H1 (cell line): ENCODE measurements around the gene PTPRT. TPM values are rescaled to one million over a fixed set of nuclear protein-coding genes. Genes with fewer than 3 reads are reported as not detected.

Source experiments
- CTCF ChIA-PET: fragments of 300-600 bp; sonication (Branson Sonifier 250); formaldehyde crosslinking; loops from one replicate; lab custom pipeline; 2021; ENCODE audit not compliant: partially characterized antibody; lab: Charles Lee
- POLR2A ChIA-PET: fragments of 300-600 bp; sonication (Branson Sonifier 250); formaldehyde crosslinking; loops from one replicate; lab custom pipeline; 2021; ENCODE audit warnings: inconsistent platforms; ENCODE audit not compliant: partially characterized antibody; lab: Charles Lee
- DNase-seq, 2 experiments: peaks; one replicate each; pipeline versions ENCODE4 v3.0.0 to v3.0.0-alpha.2; 2010 to 2022; ENCODE audit warnings: low spot score in 2 of 2, low read depth in 1 of 2, mixed read lengths in 1 of 2
- FAIRE-seq: peaks from 2 replicates; lab custom pipeline; 2011; peaks lifted over from hg19 to GRCh38; lab: Jason Lieb, UNC
- H2AFZ ChIP-seq: 2 replicates; pipeline ENCODE4 v1.8.1; 2012; ENCODE audit warnings: low read length, inconsistent platforms
- H2AK5ac ChIP-seq: 2 replicates; pipeline ENCODE4 v1.6.1; 2013; ENCODE audit warnings: low read depth, low read length
- H2BK120ac ChIP-seq: replicated peaks from 2 replicates; pipeline ENCODE3; 2013; ENCODE audit warnings: low read depth, low read length, inconsistent platforms
- H2BK12ac ChIP-seq: 2 replicates; pipeline ENCODE4 v1.6.1; 2013; ENCODE audit warnings: low read depth, low read length
- H2BK15ac ChIP-seq: 2 replicates; pipeline ENCODE4 v1.6.1; 2013; ENCODE audit warnings: low read length
- H2BK20ac ChIP-seq: 2 replicates; pipeline ENCODE4 v1.6.1; 2013; ENCODE audit warnings: low read length
- H2BK5ac ChIP-seq: 2 replicates; pipeline ENCODE4 v1.6.1; 2013; ENCODE audit warnings: low read depth, low read length
- H3K14ac ChIP-seq: 2 replicates; pipeline ENCODE4 v1.6.1; 2013; ENCODE audit warnings: inconsistent platforms; ENCODE audit not compliant: insufficient read length
- H3K18ac ChIP-seq: 2 replicates; pipeline ENCODE4 v1.6.1; 2013; ENCODE audit warnings: low read length; ENCODE audit errors: extremely low read depth
- H3K23ac ChIP-seq: 2 replicates; pipeline ENCODE4 v1.6.1; 2013; ENCODE audit warnings: inconsistent platforms; ENCODE audit not compliant: insufficient read length
- H3K23me2 ChIP-seq: 2 replicates; pipeline ENCODE4 v1.6.1; 2013; ENCODE audit warnings: low read depth, low read length
- H3K27ac ChIP-seq: 2 replicates; pipeline ENCODE4 v1.6.1; 2011; ENCODE audit warnings: low read depth, low read length, inconsistent platforms
- H3K27me3 ChIP-seq, 4 experiments: replicated peaks in 1 of 4; 1 replicate in 1 of 4; 2 replicates in 3 of 4; pipeline versions ENCODE4 v1.6.1 to v1.8.1; 2011 to 2013; ENCODE audit warnings: low read length in 3 of 4, mild to moderate bottlenecking in 3 of 4, inconsistent platforms in 2 of 4, mixed read lengths in 2 of 4, moderate library complexity in 1 of 4; ENCODE audit not compliant: control insufficient read depth in 3 of 4, insufficient read depth in 3 of 4; ENCODE audit errors: extremely low read depth in 1 of 4
- H3K36me3 ChIP-seq, 4 experiments: 2 replicates each; pipeline versions ENCODE4 v1.6.1 to v1.8.1; 2011 to 2013; ENCODE audit warnings: mild to moderate bottlenecking in 4 of 4, low read length in 3 of 4, moderate library complexity in 2 of 4, control low read depth in 1 of 4, inconsistent platforms in 1 of 4; ENCODE audit not compliant: insufficient read depth in 4 of 4, control insufficient read depth in 2 of 4
- H3K4ac ChIP-seq: replicated peaks from 2 replicates; pipeline ENCODE3; 2013; ENCODE audit warnings: low read length, low read depth, mixed read lengths, inconsistent platforms; ENCODE audit not compliant: insufficient read length
- H3K4me1 ChIP-seq, 4 experiments: replicated peaks in 1 of 4; 1 replicate in 1 of 4; 2 replicates in 3 of 4; pipeline versions ENCODE4 v1.6.1 to v1.8.1; 2011 to 2013; ENCODE audit warnings: low read length in 3 of 4, inconsistent platforms in 2 of 4, mixed read lengths in 1 of 4; ENCODE audit not compliant: insufficient read depth in 4 of 4, control insufficient read depth in 3 of 4
- H3K4me2 ChIP-seq, 2 experiments: 2 replicates each; pipeline versions ENCODE4 v1.6.1 to v1.8.1; 2011 to 2013; ENCODE audit warnings: low read depth in 2 of 2, low read length in 2 of 2, control low read depth in 1 of 2, inconsistent platforms in 1 of 2, mild to moderate bottlenecking in 1 of 2; ENCODE audit not compliant: insufficient read depth in 1 of 2
- H3K4me3 ChIP-seq, 4 experiments: fragments of 200-600, 300-600 bp in 1 of 4; sonication (generic), shearing (Covaris generic), sonication (Bioruptor Twin) in 1 of 4; 2 replicates each; pipeline versions ENCODE4 v1.5.1 to v1.8.1; 2011 to 2016; ENCODE audit warnings: low read length in 4 of 4, low read depth in 3 of 4, control low read depth in 2 of 4, inconsistent platforms in 2 of 4, mild to moderate bottlenecking in 2 of 4, mixed read lengths in 1 of 4, moderate library complexity in 1 of 4; ENCODE audit not compliant: insufficient read depth in 2 of 4; ENCODE audit errors: extremely low read depth in 1 of 4
- H3K56ac ChIP-seq: replicated peaks from 2 replicates; pipeline ENCODE3; 2013; ENCODE audit warnings: low read depth, mild to moderate bottlenecking, mixed read lengths, low read length, inconsistent platforms; ENCODE audit not compliant: insufficient read length
- H3K79me1 ChIP-seq: 2 replicates; pipeline ENCODE4 v1.6.1; 2013; ENCODE audit warnings: low read depth, low read length, control low read depth
- H3K79me2 ChIP-seq, 2 experiments: 2 replicates each; pipeline versions ENCODE4 v1.6.1 to v1.8.1; 2012 to 2013; ENCODE audit warnings: low read length in 2 of 2, mild to moderate bottlenecking in 2 of 2, inconsistent platforms in 1 of 2; ENCODE audit not compliant: insufficient read depth in 2 of 2, control insufficient read depth in 1 of 2
- H3K9ac ChIP-seq, 4 experiments: replicated peaks in 1 of 4; 1 replicate in 1 of 4; 2 replicates in 3 of 4; pipeline versions ENCODE4 v1.6.1 to v1.8.1; 2011 to 2013; ENCODE audit warnings: low read depth in 3 of 4, low read length in 3 of 4, control low read depth in 2 of 4, mild to moderate bottlenecking in 2 of 4, moderate library complexity in 2 of 4, inconsistent platforms in 1 of 4; ENCODE audit errors: extremely low read depth in 1 of 4
- H3K9me3 ChIP-seq, 2 experiments: 2 replicates each; pipeline versions ENCODE4 v1.6.1 to v1.8.1; 2012 to 2013; ENCODE audit warnings: mild to moderate bottlenecking in 2 of 2, moderate library complexity in 2 of 2, control low read depth in 1 of 2, inconsistent platforms in 1 of 2, low read depth in 1 of 2, low read length in 1 of 2, mixed read lengths in 1 of 2; ENCODE audit not compliant: insufficient read depth in 2 of 2
- H4K20me1 ChIP-seq, 2 experiments: replicated peaks in 1 of 2; 2 replicates each; pipeline versions ENCODE3 to v1.8.1; 2011 to 2013; ENCODE audit warnings: inconsistent platforms in 2 of 2, low read length in 2 of 2, mild to moderate bottlenecking in 1 of 2; ENCODE audit not compliant: insufficient read depth in 2 of 2, control insufficient read depth in 1 of 2
- H4K5ac ChIP-seq: 2 replicates; pipeline ENCODE4 v1.6.1; 2013; ENCODE audit warnings: low read length, low read depth, mixed read lengths, inconsistent platforms; ENCODE audit not compliant: insufficient read length
- H4K8ac ChIP-seq: 2 replicates; pipeline ENCODE4 v1.8.0; 2013; ENCODE audit warnings: mild to moderate bottlenecking, moderate library complexity, low read length, inconsistent platforms; ENCODE audit not compliant: insufficient read depth; ENCODE audit errors: extremely low read depth
- H4K91ac ChIP-seq: replicated peaks from 2 replicates; pipeline ENCODE3; 2013; ENCODE audit warnings: low read length, mixed read lengths, inconsistent platforms; ENCODE audit not compliant: insufficient read length
- ATF2 ChIP-seq: IDR thresholded peaks from 2 replicates; pipeline ENCODE4 v1.6.1; 2012; ENCODE audit warnings: low read length, inconsistent platforms
- WGBS, 2 experiments: shearing (Covaris generic) in 1 of 2; methylation state at CpG; one replicate each; pipeline versions ENCODE4 v1.1.6 to v1.1.7; 2013 to 2015; ENCODE audit warnings: low lambda C conversion rate in 2 of 2, mixed read lengths in 2 of 2, inconsistent platforms in 1 of 2, low coverage in 1 of 2, missing lambda C conversion rate in 1 of 2; ENCODE audit not compliant: insufficient replicate concordance in 2 of 2, insufficient coverage in 1 of 2, insufficient read length in 1 of 2; ENCODE audit errors: extremely low coverage in 1 of 2, missing lambda C conversion rate in 1 of 2; 5-methylcytosine and 5-hydroxymethylcytosine counted together
- polyA plus RNA-seq, 7 experiments: library from polyadenylated mRNA; depleted of rRNA in 3 of 7; stranded (reverse) in 5 of 7; unstranded in 2 of 7; fragments of >200 nt in 5 of 7; fragments of 200-250 nt in 2 of 7; gene quantifications; 1 replicate in 5 of 7; 2 replicates in 1 of 7; 4 replicates in 1 of 7; pipeline versions ENCODE4 v1.2.1 to v1.2.3, GENCODE V29; 2011 to 2013; ENCODE audit warnings: missing spikeins in 2 of 7, mixed read lengths in 2 of 7
- total RNA-seq: library from RNA; stranded (reverse); fragmentation: NEBNext Ultra II Directional; extraction: Animal tissue kit (Norgen Biotek cat#: 25700); gene quantifications from 2 replicates; pipeline ENCODE4 v1.2.1, GENCODE V29; 2021

Gene PTPRT
- total and polyA plus RNA-seq, 2 of the 8 experiments (the other 6 are each of a cell fraction or from before 2014, with no cell fraction given): 0.33 to 1.8 TPM

GRCh38 chr20:43210901-43211300, 21.2 kb upstream of the PTPRT start:
- Histone ChIP-seq H2AFZ (no peak overlapping the region), H3K9me3 (no peaks in the 10 kb centered on the region), H3K79me1 (no peaks in the 10 kb centered on the region), H2BK15ac (no peak overlapping the region), H2BK120ac (no peak overlapping the region), H3K18ac (no peak overlapping the region), H3K4ac (no peak overlapping the region), H4K20me1 (no peaks in the 10 kb centered on the region), H4K91ac (no peak overlapping the region), H2BK20ac (no peak overlapping the region), H3K4me2 (no peak overlapping the region), H3K36me3 (no peaks in the 10 kb centered on the region), H4K8ac (no peak overlapping the region), H3K79me2 (no peaks in the 10 kb centered on the region), H3K4me3 (no peak overlapping the region), H3K27ac (no peak overlapping the region), H3K27me3 (no peaks in the 10 kb centered on the region), H2BK5ac (no peak overlapping the region), H3K14ac (no peak overlapping the region), H4K5ac (no peak overlapping the region), H2AK5ac (no peak overlapping the region), H3K56ac (no peak overlapping the region), H3K23ac (no peak overlapping the region), H3K4me1 (no peaks in the 10 kb centered on the region), H2BK12ac (no peak overlapping the region), H3K9ac (no peak overlapping the region), H3K23me2 (no peaks in the 10 kb centered on the region)
- POLR2A ChIA-PET: interaction anchor here (0.6 kb wide), 1 partner anchor 165 kb away, joined by 3 read pairs; no protein-coding TSS in a partner anchor
- CTCF ChIA-PET: interaction anchor here (1.0 to 1.7 kb wide), 6 partner anchors 9 to 181 kb away, joined by 3 to 5 read pairs (median 4); no protein-coding TSS in a partner anchor
- 93% methylated on average over 3 of the region's 3 CpGs; no CpG with 5 or more reads in 1 of the 2 experiments for WGBS, 2 experiments
- DNase-seq (no peak), FAIRE-seq (no peak)
- no peak for TF ChIP-seq ATF2
